Measurements from ENCODE around the gene MGA. TPM values are rescaled to one million over a fixed set of nuclear protein-coding genes. Genes with fewer than 3 reads are reported as not detected.

The MGA gene
- total and polyA plus RNA-seq, 2 of the 8 experiments (the other 6 are each of a cell fraction or from before 2014, with no cell fraction given) = 7.6 to 53.2 TPM

MicroRNAs encoded within 50 kb of the gene (microRNA counts, 767-probe panel; counts per million panel counts)
- 879 counts per million, percentile 95 among the panel's probes with 10 or more counts for microRNA hsa-miR-626

Small RNA genes within 50 kb of the gene (microRNA-seq; reads per million reads assigned to microRNA genes)
- gene MIR626 (ENCODE audit: borderline microRNAs expressed in 2 of 2, borderline number of aligned reads in 2 of 2, borderline replicate concordance in 1 of 2) = 0 reads per million in 2 experiments

Small RNA genes within 50 kb of the gene (small RNA-seq; reads per million reads assigned to genes)
- gene MIR626 (ENCODE audit: insufficient read depth) = not detected

Other genes with a start within 250 kb of the MGA start
- 47.7 and 57.8 TPM in 2 replicates for gene RTF1, start 243.3 kb upstream of the MGA start, total RNA-seq (2021; fragmentation: NEBNext Ultra II Directional; extraction: Animal tissue kit (Norgen Biotek cat#: 25700))
- gene RTF1, start 243.3 kb upstream of the MGA start, polyA plus RNA-seq (2011; rRNA removed) = 18.6 and 22.6 TPM in 2 replicates
- gene ITPKA, start 166.5 kb upstream of the MGA start, total RNA-seq (2021; fragmentation: NEBNext Ultra II Directional; extraction: Animal tissue kit (Norgen Biotek cat#: 25700)) = 0.67 and 0.99 TPM in 2 replicates
- 0.25 and 0.39 TPM in 2 replicates for gene ITPKA, start 166.5 kb upstream of the MGA start, polyA plus RNA-seq (2011; rRNA removed)
- gene LTK, start 146.6 kb upstream of the MGA start, total RNA-seq (2021; fragmentation: NEBNext Ultra II Directional; extraction: Animal tissue kit (Norgen Biotek cat#: 25700)) = 0.19 and 0.38 TPM in 2 replicates
- 0.05 and 0.06 TPM in 2 replicates for gene LTK, start 146.6 kb upstream of the MGA start, polyA plus RNA-seq (2011; rRNA removed)
- 84.3 and 86.6 TPM in 2 replicates for gene RPAP1, start 116.1 kb upstream of the MGA start, total RNA-seq (2021; fragmentation: NEBNext Ultra II Directional; extraction: Animal tissue kit (Norgen Biotek cat#: 25700))
- gene RPAP1, start 116.1 kb upstream of the MGA start, polyA plus RNA-seq (2011; rRNA removed) = 53.3 and 85.6 TPM in 2 replicates
- gene TYRO3, start 101.2 kb upstream of the MGA start, total RNA-seq (2021; fragmentation: NEBNext Ultra II Directional; extraction: Animal tissue kit (Norgen Biotek cat#: 25700)) = 96.8 and 98.8 TPM in 2 replicates
- 82.7 and 131 TPM in 2 replicates for gene TYRO3, start 101.2 kb upstream of the MGA start, polyA plus RNA-seq (2011; rRNA removed)
- gene MAPKBP1, start 114.1 kb downstream of the MGA start, total RNA-seq (2021; fragmentation: NEBNext Ultra II Directional; extraction: Animal tissue kit (Norgen Biotek cat#: 25700)) = 10.9 and 11.3 TPM in 2 replicates
- gene MAPKBP1, start 114.1 kb downstream of the MGA start, polyA plus RNA-seq (2011; rRNA removed) = 4.3 and 4.5 TPM in 2 replicates
- 14.7 and 15.0 TPM in 2 replicates for gene JMJD7, start 167.7 kb downstream of the MGA start, total RNA-seq (2021; fragmentation: NEBNext Ultra II Directional; extraction: Animal tissue kit (Norgen Biotek cat#: 25700))
- gene JMJD7, start 167.7 kb downstream of the MGA start, polyA plus RNA-seq (2011; rRNA removed) = 20.0 and 21.2 TPM in 2 replicates
- 4.2 and 8.0 TPM in 2 replicates for gene PLA2G4B, start 178.4 kb downstream of the MGA start, total RNA-seq (2021; fragmentation: NEBNext Ultra II Directional; extraction: Animal tissue kit (Norgen Biotek cat#: 25700))
- 9.2 TPM in 2 replicates for gene PLA2G4B, start 178.4 kb downstream of the MGA start, polyA plus RNA-seq (2011; rRNA removed)
- 0.84 and 1.1 TPM in 2 replicates for gene SPTBN5, start 233.6 kb downstream of the MGA start, total RNA-seq (2021; fragmentation: NEBNext Ultra II Directional; extraction: Animal tissue kit (Norgen Biotek cat#: 25700))
- 0.32 and 0.38 TPM in 2 replicates for gene SPTBN5, start 233.6 kb downstream of the MGA start, polyA plus RNA-seq (2011; rRNA removed)

All from H1 (cell line).